GM06990 (cell line): ENCODE measurements around the gene CCDC154.

Experiments
- DNase-seq: peaks from one replicate; pipeline ENCODE4 v3.0.0-alpha.2; 2011; ENCODE audit not compliant: insufficient read length; ENCODE audit errors: extremely low read depth
- H3K27me3 ChIP-seq: replicated peaks from 2 replicates; pipeline ENCODE4 v1.6.0; 2011; ENCODE audit warnings: low read length; ENCODE audit not compliant: control insufficient read depth, insufficient read depth
- H3K36me3 ChIP-seq: 2 replicates; pipeline ENCODE4 v1.5.1; 2011; ENCODE audit warnings: low read length; ENCODE audit not compliant: control insufficient read depth, insufficient read depth
- H3K4me3 ChIP-seq: replicated peaks from 2 replicates; pipeline ENCODE4 v1.5.1; 2011; ENCODE audit warnings: low read depth, mild to moderate bottlenecking, control low read depth, low read length
- CTCF ChIP-seq: IDR thresholded peaks from 2 replicates; pipeline ENCODE4 v1.5.1; 2011; ENCODE audit warnings: low read length, control low read depth, mild to moderate bottlenecking, inconsistent platforms; ENCODE audit not compliant: insufficient read depth, poor library complexity, severe bottlenecking

CCDC154 gene

GRCh38 chr16:1449201-1449788 lies 4.9 kb upstream of the CCDC154 start:
- no peaks in the 10 kb centered on the region for H3K27me3 ChIP-seq
- peaks cover 19% of the 10 kb centered on the region for H3K36me3 ChIP-seq
- DNase-seq = no peak
- H3K4me3 ChIP-seq = no peak overlapping the region
- no peak for TF ChIP-seq CTCF

- H3K4me3 ChIP-seq = no peak overlapping the region
- peaks cover 19% of the 10 kb centered on the region for H3K36me3 ChIP-seq
- TF ChIP-seq CTCF = no peak
- no peak for DNase-seq
- no peaks in the 10 kb centered on the region for H3K27me3 ChIP-seq
Observed at GRCh38 chr16:1448536-1449116, 4.3 kb upstream of the CCDC154 start.

- no peak overlapping the region for H3K4me3 ChIP-seq
- no peak for DNase-seq
- TF ChIP-seq CTCF = no peak
- H3K27me3 ChIP-seq = no peaks in the 10 kb centered on the region
- H3K36me3 ChIP-seq = peaks cover 16% of the 10 kb centered on the region
Observed at GRCh38 chr16:1447965-1448364, 3.6 kb upstream of the CCDC154 start.

GRCh38 chr16:1446296-1447080 lies 2.1 kb upstream of the CCDC154 start:
- Histone ChIP-seq H3K27me3 (no peaks in the 10 kb centered on the region), H3K4me3 (no peak overlapping the region), H3K36me3 (peaks cover 9% of the 10 kb centered on the region)
- no peak for TF ChIP-seq CTCF
- DNase-seq = no peak

- DNase-seq = no peak
- peaks cover 7% of the 10 kb centered on the region for H3K36me3 ChIP-seq
- no peak overlapping the region for H3K4me3 ChIP-seq
- no peak for TF ChIP-seq CTCF
- H3K27me3 ChIP-seq = no peaks in the 10 kb centered on the region
Observed at GRCh38 chr16:1445518-1446203, 1.3 kb upstream of the CCDC154 start.
